ENCODE measurements around the gene HNRNPA0.

The HNRNPA0 gene

GRCh38 chr5:137731176-137731575 is 23.0 kb downstream of the HNRNPA0 start:
- FAIRE-seq = no peak
- no peak for DNase-seq (ENCODE audit: extremely low spot score, insufficient read length, low read depth)

- DNase-seq (ENCODE audit: extremely low spot score, insufficient read length, low read depth) (no peak), FAIRE-seq (no peak)
Observed at GRCh38 chr5:137730336-137730735, 23.8 kb downstream of the HNRNPA0 start.

GRCh38 chr5:137728048-137728447 is 26.1 kb downstream of the HNRNPA0 start:
- DNase-seq (ENCODE audit: extremely low spot score, insufficient read length, low read depth) (no peak), FAIRE-seq (no peak)

- FAIRE-seq (no peak), DNase-seq (ENCODE audit: extremely low spot score, insufficient read length, low read depth) (no peak)
Observed at GRCh38 chr5:137727623-137728022, 26.5 kb downstream of the HNRNPA0 start.

GRCh38 chr5:137724251-137724650 is 29.9 kb downstream of the HNRNPA0 start:
- DNase-seq (ENCODE audit: extremely low spot score, insufficient read length, low read depth) (no peak), FAIRE-seq (no peak)

GRCh38 chr5:137718611-137719010 is 35.6 kb downstream of the HNRNPA0 start:
- no peak for FAIRE-seq
- no peak for DNase-seq (ENCODE audit: extremely low spot score, insufficient read length, low read depth)

- DNase-seq (ENCODE audit: extremely low spot score, insufficient read length, low read depth) (no peak), FAIRE-seq (no peak)
Observed at GRCh38 chr5:137716337-137716736, 37.8 kb downstream of the HNRNPA0 start.

GRCh38 chr5:137715456-137715855 is 38.7 kb downstream of the HNRNPA0 start:
- FAIRE-seq (no peak), DNase-seq (ENCODE audit: extremely low spot score, insufficient read length, low read depth) (no peak)

- no peak for FAIRE-seq
- DNase-seq (ENCODE audit: extremely low spot score, insufficient read length, low read depth) = no peak
Observed at GRCh38 chr5:137714946-137715345, 39.2 kb downstream of the HNRNPA0 start.

GRCh38 chr5:137714494-137714893 is 39.7 kb downstream of the HNRNPA0 start:
- DNase-seq (ENCODE audit: extremely low spot score, insufficient read length, low read depth) (no peak), FAIRE-seq (no peak)

- no peak for FAIRE-seq
- DNase-seq (ENCODE audit: extremely low spot score, insufficient read length, low read depth) = no peak
Observed at GRCh38 chr5:137712139-137712667, 42.0 kb downstream of the HNRNPA0 start.

- DNase-seq (ENCODE audit: extremely low spot score, insufficient read length, low read depth) = no peak
- FAIRE-seq = no peak
Observed at GRCh38 chr5:137710086-137710485, 44.1 kb downstream of the HNRNPA0 start.

- FAIRE-seq = no peak
- DNase-seq (ENCODE audit: extremely low spot score, insufficient read length, low read depth) = no peak
Observed at GRCh38 chr5:137708796-137709559, 45.2 kb downstream of the HNRNPA0 start.

- no peak for DNase-seq (ENCODE audit: extremely low spot score, insufficient read length, low read depth)
- no peak for FAIRE-seq
Observed at GRCh38 chr5:137708062-137708461, 46.1 kb downstream of the HNRNPA0 start.

GRCh38 chr5:137706841-137707240 is 47.3 kb downstream of the HNRNPA0 start:
- FAIRE-seq = no peak

GRCh38 chr5:137705106-137705505 is 49.1 kb downstream of the HNRNPA0 start:
- no peak for FAIRE-seq
- no peak for DNase-seq (ENCODE audit: extremely low spot score, insufficient read length, low read depth)

More at GRCh38 chr5:137706841-137707240, 47.3 kb downstream of the HNRNPA0 start:
- DNase-seq (ENCODE audit: extremely low spot score, insufficient read length, low read depth) = no peak

GRCh38 chr5:137703565-137703964 is 50.6 kb downstream of the HNRNPA0 start:
- FAIRE-seq = no peak
- no peak for DNase-seq (ENCODE audit: extremely low spot score, insufficient read length, low read depth)

GRCh38 chr5:137700282-137700680 is 53.9 kb downstream of the HNRNPA0 start:
- no peak for DNase-seq (ENCODE audit: extremely low spot score, insufficient read length, low read depth)
- FAIRE-seq = no peak

- no peak for FAIRE-seq
Observed at GRCh38 chr5:137699336-137700281, 54.6 kb downstream of the HNRNPA0 start.

GRCh38 chr5:137696481-137696880 is 57.7 kb downstream of the HNRNPA0 start:
- no peak for DNase-seq (ENCODE audit: extremely low spot score, insufficient read length, low read depth)
- no peak for FAIRE-seq

More at GRCh38 chr5:137699336-137700281, 54.6 kb downstream of the HNRNPA0 start:
- no peak for DNase-seq (ENCODE audit: extremely low spot score, insufficient read length, low read depth)
